Right atrium auricular region (tissue), 2 donors: ENCODE results near the gene IFIT3. TPM values are rescaled to one million over a fixed set of nuclear protein-coding genes. Genes with fewer than 3 reads are reported as not detected.
A peak's percentile ranks its signal among the peaks of the same experiment; 100 is the strongest.

Experiments used
- DNase-seq: peaks from one replicate; pipeline ENCODE4 v3.0.0-alpha.2; 2019; ENCODE audit warnings: low spot score
- H3K27ac ChIP-seq, 2 donors: fragments of 200-600 bp; sonication (generic); 1 replicate in 1 of 2; 2 replicates in 1 of 2; pipeline ENCODE4 v1.5.1; 2016 to 2019
- H3K27me3 ChIP-seq, 2 donors: fragments of 200-600 bp; sonication (generic); one replicate each; pipeline versions ENCODE4 v1.5.1 to v1.6.0; 2017 to 2019
- H3K36me3 ChIP-seq: fragments of 200-600 bp; sonication (generic); one replicate; pipeline ENCODE4 v1.5.1; 2016
- H3K4me1 ChIP-seq, 2 donors: fragments of 200-600 bp; sonication (generic); one replicate each; pipeline versions ENCODE4 v1.5.1 to v1.6.0; 2017 to 2019
- H3K4me3 ChIP-seq, 2 donors: fragments of 200-600 bp; sonication (generic); 1 replicate in 1 of 2; 2 replicates in 1 of 2; pipeline ENCODE4 v1.5.1; 2017 to 2019; ENCODE audit warnings: mild to moderate bottlenecking in 1 of 2, moderate library complexity in 1 of 2
- H3K9me3 ChIP-seq, 2 donors: fragments of 200-600 bp; sonication (generic); one replicate each; pipeline ENCODE4 v1.5.1; 2019
- CTCF ChIP-seq, 2 donors: fragments of 200-600 bp; sonication (generic); IDR thresholded peaks; one replicate each; pipeline ENCODE4 v1.5.1; 2019; ENCODE audit warnings: antibody characterized with exemption in 2 of 2
- total RNA-seq, 2 donors: library from RNA; depleted of rRNA; stranded (reverse); fragments of >200 nt; gene quantifications; one replicate each; pipeline ENCODE4 v1.1.0, GENCODE V29; 2016

IFIT3 gene
- total RNA-seq, 2 donors from 2014 or later = 6.3 to 6.5 TPM

- H3K27me3 ChIP-seq = no peaks in the 10 kb centered on the region
- H3K27ac ChIP-seq = no peak overlapping the region
- H3K4me1 ChIP-seq = peaks cover 0 to 43% of the 10 kb centered on the region in 2 donors
- DNase-seq = no peak
- H3K36me3 ChIP-seq = no peaks in the 10 kb centered on the region
- no peak overlapping the region for H3K4me3 ChIP-seq
- H3K9me3 ChIP-seq = no peaks in the 10 kb centered on the region
- TF ChIP-seq CTCF (IDR thresholded peaks at IDR 0.05) = no peak
Observed at GRCh38 chr10:89371079-89371478, 43.3 kb downstream of the IFIT3 start.

GRCh38 chr10:89371987-89372386 is 44.2 kb downstream of the IFIT3 start:
- Histone ChIP-seq H3K27me3 (no peaks in the 10 kb centered on the region), H3K36me3 (no peaks in the 10 kb centered on the region), H3K9me3 (no peaks in the 10 kb centered on the region), H3K4me3 (no peak overlapping the region), H3K4me1 (peaks cover 0 to 43% of the 10 kb centered on the region in 2 donors), H3K27ac (no peak overlapping the region)
- no peak for DNase-seq
- no peak for TF ChIP-seq CTCF (IDR thresholded peaks at IDR 0.05)

- Histone ChIP-seq H3K4me1 (peaks cover 0 to 26% of the 10 kb centered on the region in 2 donors), H3K36me3 (no peaks in the 10 kb centered on the region), H3K4me3 (peak overlapping the region in 1 of 2 donors; percentile 7), H3K9me3 (no peaks in the 10 kb centered on the region), H3K27me3 (no peaks in the 10 kb centered on the region), H3K27ac (peak overlapping the region; percentile 83 to 87)
- no peak for TF ChIP-seq CTCF (IDR thresholded peaks at IDR 0.05)
- DNase-seq = peak; percentile 97
Observed at GRCh38 chr10:89373916-89374711, 46.3 kb downstream of the IFIT3 start.

GRCh38 chr10:89374713-89375141 is 46.9 kb downstream of the IFIT3 start:
- Histone ChIP-seq H3K27ac (peak overlapping the region; percentile 83 to 87), H3K27me3 (no peaks in the 10 kb centered on the region), H3K9me3 (no peaks in the 10 kb centered on the region), H3K4me3 (peak overlapping the region in 1 of 2 donors; percentile 7), H3K4me1 (peaks cover 0 to 22% of the 10 kb centered on the region in 2 donors), H3K36me3 (no peaks in the 10 kb centered on the region)
- TF ChIP-seq CTCF (IDR thresholded peaks at IDR 0.05) = no peak
- DNase-seq = no peak

- no peaks in the 10 kb centered on the region for H3K9me3 ChIP-seq
- H3K4me3 ChIP-seq = no peak within 1 kb of the TSS
- H3K36me3 ChIP-seq = no peaks in the 10 kb centered on the region
- no peak for TF ChIP-seq CTCF (IDR thresholded peaks at IDR 0.05)
- peaks cover 0 to 22% of the 10 kb centered on the region in 2 donors for H3K4me1 ChIP-seq
- no peaks in the 10 kb centered on the region for H3K27me3 ChIP-seq
- no peak within 1 kb of the TSS for H3K27ac ChIP-seq
- DNase-seq = no peak
Observed at GRCh38 chr10:89377705-89378637, 50.2 kb downstream of the IFIT3 start, which contains the start of gene IFIT1B. Gene IFIT1B, plus strand, starts transcription at chr10:89378056. Its CDS starts 80 bp downstream, at chr10:89378136.
